Pulmonary artery endothelial cell (primary cell): ENCODE measurements around the gene SPATS1. TPM values are rescaled to one million over a fixed set of nuclear protein-coding genes. Genes with fewer than 3 reads are reported as not detected.
"Not testable (repeated sequence)": the region's sequence is repeated elsewhere in the genome, so short reads cannot be mapped to it uniquely, and the experiment has no call there.

Experiments used
- DNase-seq: peaks from one replicate; pipeline ENCODE4 v3.0.0-alpha.2; 2011; ENCODE audit warnings: low read depth, low spot score
- total RNA-seq: library from RNA; depleted of rRNA; stranded (reverse); fragments of >200 nt; gene quantifications from 2 replicates; pipeline ENCODE4 v1.2.3, GENCODE V29; 2014

The SPATS1 gene
- total RNA-seq, 1 donor from 2014 or later: not detected

GRCh38 chr6:44341095-44341890 lies 1.2 kb upstream of the SPATS1 start:
- DNase-seq: no peak

GRCh38 chr6:44342052-44342451 lies 398 bp upstream of the SPATS1 start:
- no peak for DNase-seq

- not testable (repeated sequence) for DNase-seq
Observed at GRCh38 chr6:44346818-44347217, 4.4 kb downstream of the SPATS1 start.

DNA sequence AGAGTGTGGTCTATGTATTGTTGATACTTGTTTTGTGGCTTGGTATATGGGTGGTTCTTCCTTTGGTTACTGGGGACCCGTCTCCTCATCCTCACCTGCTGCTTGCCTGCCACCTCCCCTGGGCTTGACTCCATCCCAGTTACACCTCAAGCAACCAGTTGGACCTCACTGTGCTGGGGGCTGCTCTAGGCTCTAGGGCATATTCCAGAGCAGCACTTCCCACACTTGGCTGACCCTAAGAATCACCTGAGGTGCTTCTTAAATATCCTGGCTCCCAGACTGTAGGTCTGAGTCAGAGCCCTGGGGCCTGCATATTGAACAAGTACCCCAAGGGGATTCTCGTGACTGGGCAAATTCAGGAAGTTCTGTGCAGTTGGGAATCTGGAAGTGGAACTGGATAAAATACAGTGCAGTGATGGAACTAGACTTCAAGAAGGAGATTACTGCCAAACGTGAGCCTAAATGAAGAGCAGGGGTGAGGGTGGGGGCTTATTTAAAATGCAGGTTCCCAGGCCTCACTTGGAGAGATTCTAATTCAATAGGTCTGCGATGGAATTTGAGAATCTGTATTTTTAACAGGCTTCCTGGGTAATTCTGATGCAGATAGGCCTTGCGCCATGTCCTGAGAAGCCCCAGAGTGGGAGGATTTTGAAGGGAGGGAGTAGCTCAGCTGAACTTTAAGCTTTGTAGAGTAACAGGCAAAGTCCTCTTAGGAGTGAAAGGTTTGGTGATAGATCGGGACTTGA lies 7.6 kb downstream of the SPATS1 start:
- DNase-seq: no peak

- DNase-seq: not testable (repeated sequence)
Observed at GRCh38 chr6:44350650-44350994, 8.2 kb downstream of the SPATS1 start.

GRCh38 chr6:44352259-44352658 lies 9.8 kb downstream of the SPATS1 start:
- no peak for DNase-seq

DNA sequence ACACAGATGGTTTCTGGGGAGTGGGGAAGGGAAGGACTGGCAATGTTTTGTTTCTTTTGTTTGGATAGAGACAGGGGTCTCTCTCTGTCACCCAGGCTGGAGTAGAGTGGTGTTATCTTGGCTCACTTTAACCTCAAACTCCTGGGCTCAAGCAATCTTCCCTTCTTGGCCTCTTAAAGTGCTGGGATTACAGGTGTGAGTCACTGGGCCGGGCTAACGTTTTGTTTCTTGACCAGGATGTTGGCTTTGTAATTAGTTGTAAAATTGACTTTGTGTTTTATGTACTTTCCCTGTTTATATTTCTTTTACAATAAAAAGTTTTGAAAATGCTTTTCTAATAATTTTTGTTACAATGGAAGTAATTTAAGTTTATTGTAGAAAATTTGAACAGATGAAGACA lies 10.9 kb downstream of the SPATS1 start:
- DNase-seq: no peak

- no peak for DNase-seq
Observed at GRCh38 chr6:44355640-44356039, 13.2 kb downstream of the SPATS1 start.

DNA sequence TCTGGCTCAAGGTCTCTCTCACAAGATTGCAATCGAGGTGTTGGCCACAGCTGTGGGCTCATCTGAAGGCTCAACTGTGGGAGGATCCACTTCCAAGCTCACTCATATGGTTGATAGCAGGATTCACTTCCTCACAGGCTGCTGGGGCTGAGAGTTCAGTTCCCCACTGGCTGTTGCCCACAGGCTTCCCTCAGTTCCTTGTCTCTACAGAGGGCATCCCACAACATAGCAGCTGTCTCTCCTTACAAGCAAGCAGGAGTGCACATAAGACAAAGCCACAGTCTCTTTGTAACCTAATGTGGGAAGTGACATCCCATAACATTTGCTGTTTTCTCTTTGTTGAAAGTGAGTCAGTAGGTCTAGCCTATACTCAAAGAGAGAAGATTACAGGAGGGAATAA lies 14.0 kb downstream of the SPATS1 start:
- no peak for DNase-seq

DNA sequence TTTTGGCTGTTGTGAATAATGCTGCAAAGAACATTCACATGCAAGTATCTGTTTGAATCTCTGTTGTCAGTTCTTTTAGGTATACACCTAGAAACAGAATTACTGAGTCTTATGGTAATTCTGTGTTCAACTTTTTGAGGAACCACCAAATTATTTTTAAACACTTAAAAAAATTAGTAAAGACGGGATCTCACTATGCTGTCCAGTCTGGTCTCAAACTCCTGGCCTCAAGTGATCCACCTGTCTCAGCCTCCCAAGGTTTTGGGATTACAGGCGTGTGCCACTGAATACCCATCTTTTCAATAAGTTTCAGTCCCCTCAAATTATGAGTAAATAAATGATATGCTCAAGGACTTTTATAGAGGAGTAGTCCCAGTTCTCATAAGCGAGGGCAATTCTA lies 17.5 kb downstream of the SPATS1 start:
- no peak for DNase-seq

GRCh38 chr6:44361947-44362346 lies 19.5 kb downstream of the SPATS1 start:
- no peak for DNase-seq

DNA sequence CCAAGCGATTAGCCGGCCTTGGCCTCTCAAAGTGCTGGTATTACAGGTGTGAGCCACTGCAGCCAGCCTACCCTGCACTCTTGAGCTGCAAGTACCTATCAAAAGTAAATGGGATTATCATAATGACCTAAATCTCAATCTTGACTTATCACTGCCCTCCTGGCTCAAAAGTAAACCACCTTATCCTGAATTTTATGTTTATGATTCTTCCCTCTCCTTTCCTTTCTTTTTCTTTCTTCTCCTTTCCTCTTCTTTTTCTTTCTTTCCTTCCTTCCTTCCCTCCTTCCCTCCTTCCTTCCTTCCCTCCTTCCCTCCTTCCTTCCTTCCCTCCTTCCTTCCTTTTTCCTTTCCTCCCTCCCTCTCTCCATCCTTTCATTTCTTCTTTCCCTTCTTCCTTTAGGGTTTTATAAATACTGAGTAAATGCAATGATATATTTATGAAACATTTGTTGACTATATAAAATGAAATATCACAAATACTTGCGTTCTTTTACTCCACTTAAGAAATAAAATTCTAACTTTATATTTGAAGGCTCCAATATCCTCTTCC lies 21.0 kb downstream of the SPATS1 start:
- no peak for DNase-seq

GRCh38 chr6:44366781-44367180 lies 24.3 kb downstream of the SPATS1 start:
- no peak for DNase-seq

DNA sequence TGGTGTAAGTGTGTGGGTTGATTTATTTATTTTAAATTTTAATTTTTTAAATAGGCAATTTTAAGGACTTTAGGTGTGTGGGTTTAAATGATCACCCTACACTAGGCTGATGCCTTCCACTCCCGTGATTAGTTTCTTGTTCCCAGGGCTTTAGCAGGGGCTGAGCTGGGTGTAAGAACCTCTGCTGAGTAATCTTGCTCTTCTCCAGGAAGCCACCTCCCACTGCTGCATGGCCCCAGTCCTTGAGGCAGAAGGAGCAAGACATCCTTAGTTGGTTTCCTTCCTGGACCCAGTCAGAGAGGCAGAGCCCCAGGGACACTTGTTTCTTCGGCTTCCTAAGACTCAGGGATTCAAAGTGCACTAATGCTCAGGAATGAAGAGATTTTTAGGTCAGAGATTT lies 25.2 kb downstream of the SPATS1 start:
- no peak for DNase-seq

DNA sequence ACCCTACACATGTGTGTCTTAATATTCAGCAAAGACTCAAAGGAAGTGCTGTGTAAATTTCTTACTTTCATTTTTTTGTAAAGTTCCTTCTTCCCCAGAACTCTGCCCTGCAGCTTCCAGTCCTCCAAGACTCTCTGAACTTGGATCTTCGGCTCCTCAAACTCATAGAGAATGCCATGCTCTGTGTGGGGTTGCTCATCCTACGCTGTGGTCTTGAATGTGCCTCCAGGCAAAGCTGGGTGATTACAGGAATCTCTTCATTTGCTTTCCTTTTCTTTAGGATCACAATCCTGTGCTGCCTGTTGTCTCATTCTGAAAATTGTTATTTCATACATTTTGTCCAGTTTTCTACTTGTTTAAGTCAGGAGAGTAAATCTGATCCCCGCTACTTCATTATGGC lies 30.6 kb downstream of the SPATS1 start:
- no peak for DNase-seq

DNA sequence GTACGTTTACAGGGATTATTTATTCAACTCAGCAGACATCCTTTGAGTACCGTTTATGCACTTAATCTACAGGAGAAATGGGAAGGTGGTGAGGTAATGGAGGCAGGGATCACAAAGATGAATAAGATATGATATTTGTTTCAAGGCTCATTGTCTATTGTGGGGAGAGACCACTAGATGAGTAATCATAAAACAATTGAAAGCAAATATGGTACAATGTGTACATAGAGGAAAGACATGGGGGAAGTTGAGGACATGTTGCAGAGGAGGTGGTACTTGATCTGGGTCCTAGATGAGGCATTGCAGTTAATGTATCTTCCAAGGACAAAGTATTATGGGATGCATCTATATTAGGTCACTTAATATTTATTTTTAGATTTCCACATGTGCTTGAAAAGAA lies 31.3 kb downstream of the SPATS1 start:
- no peak for DNase-seq

DNA sequence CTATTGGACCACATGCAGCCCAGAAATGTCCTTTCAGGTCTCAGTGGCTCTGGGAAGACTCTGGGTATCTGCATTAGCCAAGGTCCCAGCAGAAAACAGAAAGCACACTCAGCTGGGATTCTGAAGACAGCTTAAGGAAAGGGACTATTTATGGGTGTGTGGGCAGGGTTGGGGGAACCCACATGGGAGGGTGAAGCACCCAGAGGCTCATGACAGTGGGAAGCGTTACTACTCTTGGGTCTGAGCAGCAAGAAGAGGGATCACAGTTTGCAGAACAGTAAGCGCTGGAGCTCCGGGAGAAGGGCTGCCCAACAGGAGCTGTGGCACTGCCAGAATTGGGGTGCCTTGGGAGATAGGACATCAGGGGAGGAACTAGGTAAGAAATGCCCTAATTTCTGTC lies 32.6 kb downstream of the SPATS1 start:
- DNase-seq: no peak

DNA sequence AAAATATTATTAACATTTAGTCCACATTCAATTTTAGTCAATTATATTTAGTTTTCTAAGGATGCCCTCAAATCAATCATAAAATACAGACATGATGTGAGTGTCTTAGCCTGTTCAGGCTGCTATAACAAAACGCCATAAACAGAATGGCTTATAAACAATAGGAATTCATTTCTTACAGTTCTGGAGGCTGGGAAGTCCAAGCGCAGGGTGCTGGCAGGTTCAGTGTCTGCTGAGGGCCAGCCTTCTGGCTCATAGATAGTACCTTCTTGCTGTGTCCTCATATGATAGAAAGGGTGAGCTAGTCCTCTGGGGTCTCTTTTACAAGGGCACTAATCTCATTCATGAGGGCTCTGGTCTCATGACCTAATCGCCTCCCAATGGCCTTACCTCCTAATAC lies 35.0 kb downstream of the SPATS1 start:
- no peak for DNase-seq

- DNase-seq: no peak
Observed at GRCh38 chr6:44377971-44378370, 35.5 kb downstream of the SPATS1 start.

DNA sequence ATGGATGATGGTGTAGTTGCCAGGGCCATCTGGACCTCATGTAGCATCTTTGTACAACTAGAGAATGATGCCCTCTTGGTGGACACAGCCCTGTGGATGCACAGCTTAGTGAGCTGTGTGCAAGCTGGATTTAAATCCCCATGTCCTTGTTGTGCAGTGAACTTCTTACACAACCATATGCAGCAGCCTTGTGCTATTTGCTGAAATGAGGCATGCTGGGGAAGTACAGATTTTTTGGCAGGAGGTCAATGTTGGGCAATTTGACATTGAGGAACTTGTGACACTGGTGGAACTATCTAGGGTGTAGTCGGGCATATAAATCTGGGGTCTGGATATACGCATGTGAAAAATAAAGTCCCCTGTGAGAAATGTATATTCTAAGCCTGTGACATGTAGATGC lies 39.3 kb downstream of the SPATS1 start:
- DNase-seq: no peak

DNA sequence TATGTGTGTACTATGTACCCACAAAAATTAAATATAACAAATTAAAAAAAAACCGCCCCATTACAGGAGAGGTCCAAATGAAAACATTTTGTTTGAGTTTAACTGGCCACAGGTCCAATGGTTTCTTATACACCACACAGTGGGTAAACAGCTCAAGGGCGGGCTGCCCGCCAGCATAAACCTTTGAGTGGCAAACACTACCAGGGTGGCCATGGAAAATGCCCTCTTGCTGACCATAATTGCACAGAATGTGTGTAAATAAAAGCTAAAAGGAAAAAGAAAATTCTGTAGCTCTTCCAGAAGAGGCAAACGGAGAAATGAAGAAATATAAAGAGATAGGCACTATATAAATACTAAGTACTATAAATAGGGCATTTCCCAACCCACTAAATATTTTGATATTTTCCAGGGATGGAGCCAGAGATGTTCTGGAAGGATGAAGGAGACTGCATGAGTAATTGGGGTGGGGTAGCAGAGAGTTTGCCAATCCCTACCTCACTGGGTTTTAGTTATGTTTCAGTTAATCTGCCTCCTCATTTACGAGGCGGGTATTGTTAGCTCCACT lies 44.0 kb downstream of the SPATS1 start:
- no peak for DNase-seq

GRCh38 chr6:44386929-44387345 lies 44.5 kb downstream of the SPATS1 start:
- DNase-seq: no peak
